HK-2 (cell line): ENCODE results near the gene HKDC1.
"Not testable (repeated sequence)": the region's sequence is repeated elsewhere in the genome, so short reads cannot be mapped to it uniquely, and the experiment has no call there.

ENCODE experiments used
- DNase-seq: peaks from one replicate; pipeline ENCODE4 v3.0.0-alpha.2; 2018; ENCODE audit not compliant: unreplicated experiment

Gene HKDC1

DNA sequence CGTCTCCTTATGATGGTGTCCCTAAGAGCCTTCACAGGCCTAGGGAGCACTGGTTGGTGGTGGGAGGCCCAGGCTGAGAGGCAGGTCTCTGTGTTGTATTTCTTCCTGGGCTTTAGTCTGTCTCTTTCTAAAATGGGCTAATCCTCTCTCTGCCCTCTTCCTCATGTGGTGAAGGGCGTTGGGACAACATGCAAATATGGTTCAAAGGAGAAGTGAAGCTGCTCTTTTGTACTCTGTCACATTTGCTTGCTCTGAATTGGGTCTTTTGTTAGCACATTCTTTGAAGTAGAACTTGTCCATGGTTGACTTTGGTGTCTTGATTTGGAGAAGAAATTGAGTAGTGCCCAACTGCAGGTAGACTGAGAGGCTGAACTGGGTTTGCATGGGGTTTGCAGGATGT is 59.0 kb downstream of the HKDC1 start:
- no peak for DNase-seq

DNA sequence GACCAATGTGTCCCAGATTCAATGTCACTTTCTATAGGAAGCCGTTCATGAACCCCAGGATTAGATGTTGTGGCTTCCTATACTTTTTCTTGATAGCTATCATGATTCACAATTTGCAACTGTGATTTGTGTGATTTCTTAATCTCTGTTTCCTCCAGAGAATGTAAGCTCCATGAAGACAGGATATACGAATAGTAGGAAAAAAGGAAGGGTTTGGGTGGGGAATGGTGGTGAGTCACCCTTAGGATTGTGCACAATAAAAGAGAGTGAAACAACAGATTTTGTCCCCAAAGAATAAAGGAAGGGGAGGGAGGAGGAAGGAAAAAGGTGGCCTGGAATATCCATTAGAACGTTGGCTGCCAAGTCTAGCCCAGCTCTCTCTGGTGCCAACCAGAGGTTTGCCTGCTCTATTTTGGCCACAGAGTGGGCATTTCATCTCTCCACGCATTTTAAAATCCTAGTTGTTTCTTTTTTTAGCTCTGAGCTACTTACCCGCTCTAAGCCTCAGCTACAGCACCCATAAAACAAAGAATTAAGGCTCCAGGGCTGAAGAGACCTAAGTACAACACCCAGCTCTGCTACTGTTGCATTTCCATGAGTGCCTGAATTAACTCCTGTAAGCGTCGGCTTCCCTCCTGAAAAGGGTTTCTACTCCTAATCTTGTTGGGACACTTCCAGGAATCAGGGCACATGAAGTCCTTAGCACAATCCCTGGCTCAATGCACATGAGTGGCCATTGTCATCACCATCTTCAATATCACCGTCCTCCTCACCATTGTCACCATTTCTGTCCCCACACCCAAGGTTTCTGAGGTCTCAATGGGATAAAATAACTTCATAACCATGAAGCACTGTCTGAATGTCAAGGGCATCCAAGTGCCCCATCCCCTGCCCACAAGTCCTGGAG is 61.6 kb downstream of the HKDC1 start:
- no peak for DNase-seq

DNA sequence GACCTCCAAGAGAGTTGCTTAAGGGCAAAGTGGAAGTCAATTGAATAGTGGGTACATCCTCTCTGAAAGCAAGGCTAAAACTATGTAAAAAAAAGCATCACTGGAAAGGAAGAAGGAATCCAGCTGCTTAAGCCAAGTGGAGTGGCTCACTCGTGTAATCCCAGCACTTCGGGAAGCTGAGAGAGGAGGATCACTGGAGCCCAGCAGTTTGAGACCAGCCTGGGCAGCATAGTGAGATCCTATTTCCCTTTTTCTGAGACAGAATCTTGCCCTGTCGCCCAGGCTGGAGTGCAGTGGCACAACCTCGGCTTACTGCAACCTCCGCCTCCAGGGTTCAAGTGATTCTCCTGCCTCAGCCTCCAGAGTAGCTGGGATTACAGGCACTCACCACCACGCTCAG is 64.3 kb downstream of the HKDC1 start:
- not testable (repeated sequence) for DNase-seq

DNA sequence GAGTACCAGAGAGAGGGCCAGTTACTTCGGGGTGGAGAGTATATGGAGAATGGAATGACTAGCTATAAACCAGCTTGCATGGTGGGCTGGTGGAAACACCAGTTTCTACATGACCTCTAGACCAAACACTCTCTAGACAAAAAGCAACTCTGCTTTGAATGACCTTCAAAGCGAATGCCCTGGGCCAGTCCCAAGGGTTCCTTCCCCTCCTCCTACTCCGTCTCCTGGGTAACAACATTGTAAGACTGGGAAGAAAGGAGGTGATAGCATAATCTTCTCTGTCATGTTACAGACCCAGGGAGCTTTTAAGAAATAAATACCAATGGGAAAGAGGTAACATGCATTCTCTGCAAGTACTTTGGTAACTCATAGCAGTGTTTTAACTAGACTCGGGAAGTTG is 65.6 kb downstream of the HKDC1 start:
- no peak for DNase-seq

GRCh38 chr10:69287181-69287580 is 67.0 kb downstream of the HKDC1 start:
- no peak for DNase-seq

- DNase-seq, result no peak
Observed at GRCh38 chr10:69290993-69291392, 70.9 kb downstream of the HKDC1 start.

- no peak for DNase-seq
Observed at GRCh38 chr10:69292459-69292858, 72.3 kb downstream of the HKDC1 start.

GRCh38 chr10:69295027-69295636 is 75.0 kb downstream of the HKDC1 start:
- DNase-seq, result no peak

DNA sequence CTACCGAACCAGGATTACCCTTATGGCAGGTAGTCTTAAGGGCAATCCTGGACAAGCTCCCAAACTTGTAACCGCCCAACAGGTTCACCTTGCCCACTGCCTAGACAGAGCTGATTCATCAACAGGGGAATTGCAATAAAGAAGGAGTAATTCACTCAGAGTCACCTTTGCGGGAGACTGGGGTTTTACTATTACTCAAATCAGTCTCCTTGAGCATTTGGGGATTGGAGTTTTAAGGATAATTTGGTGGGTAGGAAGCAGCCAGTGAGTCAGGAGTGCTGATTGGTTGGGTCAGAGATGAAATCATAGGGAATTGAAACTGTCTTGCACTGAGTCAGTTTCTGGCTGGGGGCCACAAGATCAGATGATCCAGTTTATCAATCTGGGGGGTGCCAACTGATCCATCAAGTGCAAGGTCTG is 83.5 kb downstream of the HKDC1 start:
- no peak for DNase-seq

DNA sequence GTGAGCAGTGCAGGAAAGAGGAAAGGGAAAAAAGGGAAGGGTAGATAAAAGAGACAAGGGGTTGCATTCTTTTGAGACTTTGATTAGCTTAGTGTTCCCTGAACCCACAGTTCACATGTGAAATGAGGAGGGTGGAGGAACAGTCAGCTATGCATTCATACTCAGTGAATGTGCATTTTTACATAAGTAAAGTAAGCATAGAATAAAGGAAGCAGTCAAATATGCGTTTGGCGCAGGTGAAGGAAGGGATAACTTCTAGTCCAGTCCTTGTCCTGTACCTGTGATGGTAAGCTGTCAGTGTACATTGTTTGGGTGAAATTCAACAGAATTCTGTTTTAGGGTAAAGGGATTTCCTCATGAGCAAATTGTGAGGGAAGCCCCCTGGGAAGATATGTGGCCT is 86.3 kb downstream of the HKDC1 start:
- no peak for DNase-seq

DNA sequence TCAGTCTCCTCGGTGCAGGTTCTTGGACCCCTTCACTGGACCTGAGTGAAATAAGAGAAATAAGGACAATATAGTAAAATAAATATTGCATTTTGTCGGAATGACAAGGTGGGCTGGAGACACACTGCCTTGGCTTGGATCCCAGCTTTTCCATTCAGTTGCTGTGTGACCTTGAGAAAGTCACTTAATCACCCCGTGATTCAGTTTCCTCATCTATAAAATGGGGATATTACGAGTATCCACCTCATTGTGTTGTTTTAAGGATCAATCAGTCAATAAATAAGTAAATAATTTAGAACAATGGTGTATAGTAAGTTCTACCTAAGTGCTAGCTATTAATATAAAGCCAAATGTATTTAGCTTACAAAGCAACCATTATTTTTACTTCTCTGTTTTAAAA is 87.3 kb downstream of the HKDC1 start:
- no peak for DNase-seq

DNA sequence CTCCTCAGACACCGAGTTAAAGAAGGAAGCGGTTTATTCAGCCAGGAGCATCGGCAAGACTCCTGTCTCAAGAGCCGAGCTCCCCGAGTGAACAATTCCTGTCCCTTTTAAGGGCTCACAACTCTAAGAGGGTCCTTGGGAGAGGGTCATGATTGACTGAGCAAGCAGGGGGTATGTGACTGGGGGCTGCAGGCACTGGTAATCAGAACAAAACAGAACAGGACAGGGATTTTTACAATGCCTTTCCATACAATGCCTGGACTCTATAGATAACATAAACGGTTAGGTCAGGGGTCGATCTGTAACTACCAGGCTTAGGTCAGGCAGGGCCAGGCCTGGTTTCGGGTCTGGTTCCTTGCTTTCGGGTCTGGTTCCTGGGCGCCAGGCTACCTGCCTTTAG is 88.2 kb downstream of the HKDC1 start:
- not testable (repeated sequence) for DNase-seq

DNA sequence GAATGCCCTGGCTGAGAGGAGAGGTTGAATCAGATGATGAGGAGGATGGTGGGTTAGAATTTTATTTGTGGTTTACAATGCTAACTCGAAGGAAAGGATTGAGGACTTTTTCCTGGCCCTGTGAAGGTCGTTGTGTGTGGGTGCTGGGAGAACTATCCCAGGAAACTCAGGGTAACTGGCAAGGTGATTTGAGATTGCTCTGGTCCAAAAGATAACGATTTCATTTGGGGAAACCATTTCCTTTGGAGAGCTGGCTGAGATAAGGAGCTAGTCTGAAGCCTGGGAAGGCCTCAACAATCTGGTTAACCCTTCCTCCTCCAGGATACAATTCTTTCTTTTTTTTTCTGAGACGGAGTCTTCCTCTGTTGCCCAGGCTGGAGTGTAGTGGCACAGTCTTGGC is 91.2 kb downstream of the HKDC1 start:
- no peak for DNase-seq

DNA sequence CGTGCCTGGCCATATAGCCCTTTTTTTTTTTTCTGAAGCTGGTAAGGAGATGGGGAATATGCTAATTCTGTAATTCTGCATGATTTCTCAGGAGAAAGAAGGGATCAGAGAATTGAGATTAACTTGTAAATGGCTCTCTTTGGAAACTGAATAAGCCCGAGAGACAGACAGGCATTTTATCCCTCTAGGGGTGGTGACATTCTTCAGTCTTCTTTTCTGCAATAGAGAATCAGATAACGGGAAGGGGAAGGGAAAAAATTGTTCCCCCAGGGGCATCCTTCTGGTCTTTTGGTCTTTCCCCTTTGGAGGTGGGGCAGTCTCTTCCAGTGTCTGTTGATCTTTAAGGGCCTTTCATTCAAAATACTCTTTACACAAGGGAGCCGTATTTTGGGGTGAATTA is 92.4 kb downstream of the HKDC1 start:
- no peak for DNase-seq

DNA sequence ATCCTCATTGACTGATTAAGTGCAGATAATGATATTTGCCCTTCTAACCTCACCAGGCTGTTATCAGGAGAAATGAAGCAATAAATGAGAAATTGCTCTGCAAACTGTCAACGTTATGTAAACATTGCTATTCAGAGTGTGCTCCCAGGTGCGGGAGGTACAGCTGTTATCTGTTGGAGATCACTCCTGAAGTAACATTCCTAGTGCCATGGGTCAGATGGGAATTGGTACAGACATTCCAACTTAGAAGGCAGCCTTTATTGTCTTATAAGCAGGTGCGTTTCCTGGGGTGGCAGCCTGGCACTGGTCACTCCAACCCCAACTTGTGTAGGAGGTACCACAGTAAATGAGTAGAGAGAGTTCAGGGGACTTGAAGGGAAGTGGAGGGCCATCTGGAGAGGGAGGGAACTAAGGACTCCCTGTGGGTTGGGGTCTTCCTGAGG is 95.0 kb downstream of the HKDC1 start:
- DNase-seq, result no peak

GRCh38 chr10:69315610-69316312 is 95.6 kb downstream of the HKDC1 start:
- no peak for DNase-seq

DNA sequence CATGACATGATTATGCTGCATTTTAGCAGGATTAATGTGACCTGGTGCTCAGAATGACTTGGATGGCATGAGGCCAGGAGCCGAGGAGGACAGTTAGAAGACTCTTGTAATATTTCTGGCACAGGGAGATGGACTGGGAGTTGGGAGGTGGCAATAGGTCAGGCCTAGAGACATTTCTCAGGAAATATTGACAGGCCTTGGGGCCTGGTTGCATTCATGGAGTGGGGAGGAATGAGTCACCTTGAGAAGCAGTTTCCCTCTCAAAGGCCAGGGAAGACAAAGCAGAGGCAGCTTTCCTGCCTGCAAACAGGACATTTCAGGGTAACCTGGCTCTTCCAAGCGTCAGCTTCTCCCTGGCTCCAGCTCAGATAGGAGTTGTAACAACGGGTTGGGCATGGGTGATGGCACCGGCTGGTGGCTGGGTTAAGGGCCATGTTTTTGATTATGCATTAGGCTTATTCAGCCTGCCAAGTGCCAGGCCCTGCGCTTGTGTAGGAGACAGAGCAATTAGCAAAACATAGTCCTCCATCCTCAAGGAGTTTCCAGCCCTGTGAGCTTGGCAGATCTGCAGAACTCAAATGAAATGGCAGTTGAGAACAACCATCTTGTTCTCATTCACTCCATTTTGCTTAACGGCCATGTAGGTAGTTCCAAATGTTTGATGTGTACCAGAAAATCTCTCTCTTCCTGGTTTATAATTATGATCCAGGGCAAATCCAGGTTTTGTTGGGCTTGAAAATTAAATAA is 96.4 kb downstream of the HKDC1 start:
- peak; percentile 53 for DNase-seq
